Colon (tissue), 2 donors: ENCODE measurements around the gene TTC24.

Experiments used
- FAIRE-seq: peaks from 2 replicates; lab custom pipeline; 2012; peaks lifted over from hg19 to GRCh38; lab: Jason Lieb, UNC
- donor health status: control.
- donor health status: control.

The TTC24 gene

GRCh38 chr1:156554971-156555370 is 24.6 kb upstream of the TTC24 start:
- no peak for FAIRE-seq

GRCh38 chr1:156555715-156556114 is 23.8 kb upstream of the TTC24 start:
- FAIRE-seq = no peak

- no peak for FAIRE-seq
These were observed 23.2 kb upstream of the TTC24 start for GRCh38 chr1:156556354-156556753.

- no peak for FAIRE-seq
These were observed 20.3 kb upstream of the TTC24 start for GRCh38 chr1:156559086-156559796.

- no peak for FAIRE-seq
These were observed 19.6 kb upstream of the TTC24 start for GRCh38 chr1:156559797-156560385.

GRCh38 chr1:156560585-156561163 is 18.8 kb upstream of the TTC24 start:
- no peak for FAIRE-seq

- FAIRE-seq = no peak
These were observed 14.0 kb upstream of the TTC24 start for GRCh38 chr1:156565519-156565918.

- FAIRE-seq = no peak
These were observed 13.1 kb upstream of the TTC24 start for GRCh38 chr1:156566436-156566835.

- FAIRE-seq = no peak
These were observed 8.2 kb upstream of the TTC24 start for GRCh38 chr1:156571261-156571852.

- no peak for FAIRE-seq
These were observed 7.4 kb upstream of the TTC24 start, which contains the start of gene IQGAP3 for GRCh38 chr1:156571919-156572662. IQGAP3 (minus strand) TSS chr1:156572565; CDS start chr1:156572529, 36 bp downstream.

GRCh38 chr1:156572663-156573018 is 6.9 kb upstream of the TTC24 start:
- FAIRE-seq = no peak

- FAIRE-seq = no peak
These were observed 5.4 kb upstream of the TTC24 start for GRCh38 chr1:156574039-156574633.

GRCh38 chr1:156577550-156577949 is 2.0 kb upstream of the TTC24 start:
- no peak for FAIRE-seq

GRCh38 chr1:156578055-156578454 is 1.5 kb upstream of the TTC24 start:
- FAIRE-seq = no peak

- FAIRE-seq = no peak
These were observed 2.3 kb downstream of the TTC24 start for GRCh38 chr1:156581661-156582387.

GRCh38 chr1:156582388-156583017 is 3.0 kb downstream of the TTC24 start:
- no peak for FAIRE-seq

- no peak for FAIRE-seq
These were observed 4.5 kb downstream of the TTC24 start for GRCh38 chr1:156583821-156584622.

- no peak for FAIRE-seq
These were observed 5.3 kb downstream of the TTC24 start for GRCh38 chr1:156584813-156585212.

GRCh38 chr1:156586323-156586722 is 6.8 kb downstream of the TTC24 start:
- no peak for FAIRE-seq

GRCh38 chr1:156586892-156587477 is 7.5 kb downstream of the TTC24 start:
- no peak for FAIRE-seq
